Keratinocyte (primary cell): ENCODE measurements around the gene CEPT1. TPM values are rescaled to one million over a fixed set of nuclear protein-coding genes. Genes with fewer than 3 reads are reported as not detected.
A peak's percentile ranks its signal among the peaks of the same experiment; 100 is the strongest.

Experiments used
- DNase-seq: peaks from one replicate; pipeline ENCODE4 v3.0.0-alpha.2; 2011; ENCODE audit warnings: low read depth, missing footprints, low spot score
- FAIRE-seq: peaks from 2 replicates; lab custom pipeline; 2011; peaks lifted over from hg19 to GRCh38; lab: Jason Lieb, UNC
- H2AFZ ChIP-seq: 2 replicates; pipeline ENCODE4 v1.6.0; 2012; ENCODE audit warnings: low read length, control low read depth, inconsistent platforms; ENCODE audit not compliant: control insufficient read depth
- H3K27ac ChIP-seq: 2 replicates; pipeline ENCODE4 v1.5.1; 2011; ENCODE audit warnings: low read length; ENCODE audit not compliant: control insufficient read depth, insufficient read depth
- H3K27me3 ChIP-seq: 3 replicates; pipeline ENCODE4 v1.6.0; 2011; ENCODE audit warnings: low read length; ENCODE audit not compliant: control insufficient read depth, insufficient read depth; ENCODE audit errors: extremely low read depth
- H3K36me3 ChIP-seq, 2 experiments: 2 replicates in 1 of 2; 3 replicates in 1 of 2; pipeline ENCODE4 v1.5.1; 2011; ENCODE audit warnings: low read length in 2 of 2, mild to moderate bottlenecking in 1 of 2; ENCODE audit not compliant: control insufficient read depth in 2 of 2, insufficient read depth in 2 of 2; ENCODE audit errors: extremely low read depth in 1 of 2
- H3K4me1 ChIP-seq: 3 replicates; pipeline ENCODE4 v1.5.1; 2011; ENCODE audit warnings: low read length; ENCODE audit not compliant: control insufficient read depth, insufficient read depth; ENCODE audit errors: extremely low read depth
- H3K4me2 ChIP-seq: 3 replicates; pipeline ENCODE4 v1.6.0; 2011; ENCODE audit warnings: low read depth, low read length; ENCODE audit not compliant: control insufficient read depth, insufficient read depth; ENCODE audit errors: extremely low read depth
- H3K4me3 ChIP-seq, 3 experiments: fragments of 200-600 bp in 1 of 3; sonication (generic) in 1 of 3; 2 replicates in 2 of 3; 3 replicates in 1 of 3; pipeline ENCODE4 v1.5.1; 2011 to 2016; ENCODE audit warnings: low read length in 3 of 3, mild to moderate bottlenecking in 3 of 3, control low read depth in 2 of 3, inconsistent platforms in 1 of 3, low read depth in 1 of 3, mixed read lengths in 1 of 3, mixed run types in 1 of 3, moderate library complexity in 1 of 3; ENCODE audit not compliant: control insufficient read depth in 2 of 3, insufficient read depth in 2 of 3; ENCODE audit errors: extremely low read depth in 1 of 3
- H3K79me2 ChIP-seq: 2 replicates; pipeline ENCODE4 v1.6.0; 2012; ENCODE audit warnings: low read length; ENCODE audit not compliant: control insufficient read depth, insufficient read depth
- H3K9ac ChIP-seq: 3 replicates; pipeline ENCODE4 v1.6.0; 2011; ENCODE audit warnings: low read length; ENCODE audit not compliant: control insufficient read depth, insufficient read depth; ENCODE audit errors: extremely low read depth
- H3K9me1 ChIP-seq: 3 replicates; pipeline ENCODE4 v1.6.0; 2011; ENCODE audit warnings: low read length; ENCODE audit not compliant: control insufficient read depth, insufficient read depth; ENCODE audit errors: extremely low read depth
- H3K9me3 ChIP-seq: 2 replicates; pipeline ENCODE4 v1.5.1; 2012; ENCODE audit warnings: low read depth, low read length; ENCODE audit not compliant: control insufficient read depth
- H4K20me1 ChIP-seq: 3 replicates; pipeline ENCODE4 v1.6.0; 2011; ENCODE audit warnings: low read length; ENCODE audit not compliant: control insufficient read depth, insufficient read depth; ENCODE audit errors: extremely low read depth
- CTCF ChIP-seq, 3 experiments: IDR thresholded peaks in 1 of 3; conservative IDR thresholded peaks in 1 of 3; optimal IDR thresholded peaks in 1 of 3; 2 replicates in 2 of 3; 3 replicates in 1 of 3; pipeline versions ENCODE3 to v1.5.1; 2011; ENCODE audit warnings: low read length in 3 of 3, mild to moderate bottlenecking in 3 of 3, moderate library complexity in 2 of 3, control low read depth in 1 of 3, inconsistent platforms in 1 of 3; ENCODE audit not compliant: insufficient read depth in 2 of 3; ENCODE audit errors: extremely low read depth in 1 of 3
- EZH2 ChIP-seq: IDR thresholded peaks from one replicate; pipeline ENCODE4 v1.6.1; 2012; ENCODE audit warnings: inconsistent platforms, mild to moderate bottlenecking, low read length, moderate library complexity
- dilution Hi-C: fragments of 300-500 bp; cut with MboI; formaldehyde crosslinking; loops from one replicate; pipeline ENCODE4 v1.7.0; 2020; ENCODE audit warnings: low sequenced_read_pairs; ENCODE audit not compliant: extremely low pct_ligation_motif_present
- polyA plus RNA-seq, 5 experiments: library from polyadenylated mRNA; depleted of rRNA in 3 of 5; stranded (reverse) in 3 of 5; stranded (forward) in 1 of 5; unstranded in 1 of 5; fragments of >200 nt; gene quantifications; 1 replicate in 1 of 5; 2 replicates in 3 of 5; 3 replicates in 1 of 5; pipeline versions ENCODE4 v1.2.1 to v1.2.3, GENCODE V29; 2011 to 2012; ENCODE audit warnings: missing spikeins in 2 of 5, low read depth in 1 of 5, low replicate concordance in 1 of 5

Gene CEPT1
- polyA plus RNA-seq, 1 donor (not counting 4 experiments of a cell fraction or from before 2014, with no cell fraction given): 65.2 TPM

- peak overlapping the region; percentile 79 for H3K4me2 ChIP-seq
- no peaks in the 10 kb centered on the region for H3K79me2 ChIP-seq
- TF ChIP-seq CTCF (optimal IDR thresholded peaks at IDR 0.05 in 1 of 3, IDR thresholded peaks at IDR 0.05 in 1 of 3, conservative IDR thresholded peaks at IDR 0.05 in 1 of 3; ENCODE audit: extremely low read depth in 1 of 3, insufficient read depth in 2 of 3, low read length in 3 of 3) (peak in 1 of 3 experiments; percentile 5), EZH2 (no peak)
- peaks cover 29% of the 10 kb centered on the region for H3K4me1 ChIP-seq
- H3K9me3 ChIP-seq: no peaks in the 10 kb centered on the region
- dilution Hi-C loops: no loop called here
- H3K4me3 ChIP-seq: peak overlapping the region in 2 of 3 experiments; percentile 42 to 50
- H3K36me3 ChIP-seq: no peaks in the 10 kb centered on the region
- H3K9ac ChIP-seq: peak overlapping the region; percentile 47
- H3K27ac ChIP-seq: peak overlapping the region; percentile 17
- no peak for FAIRE-seq
- no peaks in the 10 kb centered on the region for H4K20me1 ChIP-seq
- H3K9me1 ChIP-seq: no peaks in the 10 kb centered on the region
- H2AFZ ChIP-seq: peak overlapping the region; percentile 34
- no peak for DNase-seq
- H3K27me3 ChIP-seq: no peaks in the 10 kb centered on the region
Observed at GRCh38 chr1:111202707-111203623, 62.9 kb downstream of the CEPT1 start.

GRCh38 chr1:111203681-111204200, 63.7 kb downstream of the CEPT1 start:
- peak overlapping the region; percentile 37 to 50 (median 42) for H3K4me3 ChIP-seq
- dilution Hi-C loops: no loop called here
- no peaks in the 10 kb centered on the region for H3K79me2 ChIP-seq
- H3K9ac ChIP-seq: peak overlapping the region; percentile 47
- H3K27ac ChIP-seq: peak overlapping the region; percentile 2
- no peaks in the 10 kb centered on the region for H3K36me3 ChIP-seq
- H3K9me3 ChIP-seq: no peaks in the 10 kb centered on the region
- H2AFZ ChIP-seq: peak overlapping the region; percentile 59
- DNase-seq: no peak
- H3K9me1 ChIP-seq: no peaks in the 10 kb centered on the region
- H3K4me2 ChIP-seq: peak overlapping the region; percentile 79
- H3K4me1 ChIP-seq: peaks cover 29% of the 10 kb centered on the region
- H3K27me3 ChIP-seq: no peaks in the 10 kb centered on the region
- FAIRE-seq: no peak
- TF ChIP-seq CTCF (optimal IDR thresholded peaks at IDR 0.05 in 1 of 3, IDR thresholded peaks at IDR 0.05 in 1 of 3, conservative IDR thresholded peaks at IDR 0.05 in 1 of 3; ENCODE audit: extremely low read depth in 1 of 3, insufficient read depth in 2 of 3, low read length in 3 of 3): peak in 1 of 3 experiments; percentile 3
- TF ChIP-seq EZH2: no peak
- no peaks in the 10 kb centered on the region for H4K20me1 ChIP-seq
